ENCODE results near the gene ATP11A. TPM values are rescaled to one million over a fixed set of nuclear protein-coding genes. Genes with fewer than 3 reads are reported as not detected.
A peak's percentile ranks its signal among the peaks of the same experiment; 100 is the strongest.

The ATP11A gene
- total and polyA plus RNA-seq, 7 donors: 3.9 to 48.6 (median 26.4) TPM

DNA sequence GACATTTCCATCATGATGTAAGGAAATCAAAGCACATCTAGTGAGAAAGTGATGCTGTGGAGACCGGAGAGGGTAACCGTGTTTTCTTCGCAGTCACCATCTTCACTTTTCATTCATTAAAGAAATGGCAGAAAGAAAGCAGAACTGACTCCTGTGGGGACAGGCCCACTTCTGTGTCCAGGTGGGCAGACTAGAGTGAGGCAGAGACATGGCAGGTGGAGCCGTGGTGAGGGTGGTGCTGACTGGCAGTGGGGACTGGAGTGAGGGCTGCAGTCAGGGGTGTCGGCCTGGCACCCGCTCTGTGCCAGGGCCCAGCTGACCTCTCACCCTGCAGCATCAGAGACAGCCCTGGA lies 207.7 kb downstream of the ATP11A start:
- no peak overlapping the region for H3K27ac ChIP-seq
- H3K4me3 ChIP-seq: no peak overlapping the region
- ATAC-seq: no peak
- no peak for DNase-seq
- WGBS, 3 donors: 78 to 93% (median 86%) methylated on average over 4 to 6 of the region's 6 CpGs
- H3K4me1 ChIP-seq: peaks cover 7% of the 10 kb centered on the region
- no peaks in the 10 kb centered on the region for H3K9me3 ChIP-seq
- H3K27me3 ChIP-seq (ENCODE audit: insufficient read depth in 3 of 3, low read length in 2 of 3): peaks cover 0 to 68% (median 12%) of the 10 kb centered on the region in 3 donors
- H3K36me3 ChIP-seq (ENCODE audit: insufficient read depth in 1 of 2, low read depth in 1 of 2): no peaks in the 10 kb centered on the region
- TF ChIP-seq, protein P1, sequence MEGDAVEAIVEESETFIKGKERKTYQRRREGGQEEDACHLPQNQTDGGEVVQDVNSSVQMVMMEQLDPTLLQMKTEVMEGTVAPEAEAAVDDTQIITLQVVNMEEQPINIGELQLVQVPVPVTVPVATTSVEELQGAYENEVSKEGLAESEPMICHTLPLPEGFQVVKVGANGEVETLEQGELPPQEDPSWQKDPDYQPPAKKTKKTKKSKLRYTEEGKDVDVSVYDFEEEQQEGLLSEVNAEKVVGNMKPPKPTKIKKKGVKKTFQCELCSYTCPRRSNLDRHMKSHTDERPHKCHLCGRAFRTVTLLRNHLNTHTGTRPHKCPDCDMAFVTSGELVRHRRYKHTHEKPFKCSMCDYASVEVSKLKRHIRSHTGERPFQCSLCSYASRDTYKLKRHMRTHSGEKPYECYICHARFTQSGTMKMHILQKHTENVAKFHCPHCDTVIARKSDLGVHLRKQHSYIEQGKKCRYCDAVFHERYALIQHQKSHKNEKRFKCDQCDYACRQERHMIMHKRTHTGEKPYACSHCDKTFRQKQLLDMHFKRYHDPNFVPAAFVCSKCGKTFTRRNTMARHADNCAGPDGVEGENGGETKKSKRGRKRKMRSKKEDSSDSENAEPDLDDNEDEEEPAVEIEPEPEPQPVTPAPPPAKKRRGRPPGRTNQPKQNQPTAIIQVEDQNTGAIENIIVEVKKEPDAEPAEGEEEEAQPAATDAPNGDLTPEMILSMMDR (IDR thresholded peaks at IDR 0.05): no peak
- intact Hi-C loops (cut with DNase I): no loop called here

DNA sequence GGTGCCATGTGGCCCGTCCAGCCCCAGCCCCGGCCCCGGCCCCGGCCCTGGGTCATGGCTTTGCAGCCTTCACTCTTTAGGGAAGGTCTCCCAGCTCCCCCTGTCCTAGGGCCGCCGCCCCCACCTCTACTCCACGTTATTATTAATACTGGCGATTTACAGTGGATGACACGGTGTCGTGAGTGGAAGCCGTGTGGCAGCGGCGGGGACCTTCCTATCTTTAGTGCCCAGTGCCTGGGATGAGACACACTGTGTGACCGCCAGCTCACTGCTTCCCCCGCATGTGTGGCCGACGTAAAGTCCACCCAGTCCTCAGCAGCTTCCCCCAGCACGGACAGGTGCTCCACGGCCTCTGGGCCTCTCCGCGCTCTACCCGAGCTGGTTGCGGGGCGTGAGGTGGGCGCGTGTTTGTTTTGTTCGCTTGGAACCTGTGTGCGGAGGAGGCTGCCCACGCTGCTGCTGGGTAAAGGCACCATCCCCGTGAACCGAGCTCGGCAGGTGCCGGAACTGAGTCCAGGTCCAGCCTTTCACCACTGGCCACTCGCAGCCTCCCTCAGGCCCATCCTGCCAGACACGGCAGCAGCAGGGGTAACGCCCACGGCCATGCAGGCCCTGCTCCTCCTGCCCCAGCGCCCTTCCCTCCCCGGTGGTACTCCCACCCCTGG lies 208.2 kb downstream of the ATP11A start:
- intact Hi-C loops (cut with DNase I): no loop called here
- Histone ChIP-seq H3K27me3 (ENCODE audit: insufficient read depth in 3 of 3, low read length in 2 of 3) (peaks cover 0 to 63% (median 8%) of the 10 kb centered on the region in 3 donors), H3K36me3 (ENCODE audit: insufficient read depth in 1 of 2, low read depth in 1 of 2) (no peaks in the 10 kb centered on the region), H3K9me3 (no peaks in the 10 kb centered on the region), H3K4me1 (peaks cover 7% of the 10 kb centered on the region), H3K4me3 (no peak overlapping the region), H3K27ac (no peak overlapping the region)
- ATAC-seq (no peak), DNase-seq (peak in 1 of 2 donors; percentile 39)
- WGBS, 3 donors: 76 to 81% (median 79%) methylated on average over 35 to 39 of the region's 39 CpGs
- TF ChIP-seq, protein P1 (IDR thresholded peaks at IDR 0.05): no peak

DNA sequence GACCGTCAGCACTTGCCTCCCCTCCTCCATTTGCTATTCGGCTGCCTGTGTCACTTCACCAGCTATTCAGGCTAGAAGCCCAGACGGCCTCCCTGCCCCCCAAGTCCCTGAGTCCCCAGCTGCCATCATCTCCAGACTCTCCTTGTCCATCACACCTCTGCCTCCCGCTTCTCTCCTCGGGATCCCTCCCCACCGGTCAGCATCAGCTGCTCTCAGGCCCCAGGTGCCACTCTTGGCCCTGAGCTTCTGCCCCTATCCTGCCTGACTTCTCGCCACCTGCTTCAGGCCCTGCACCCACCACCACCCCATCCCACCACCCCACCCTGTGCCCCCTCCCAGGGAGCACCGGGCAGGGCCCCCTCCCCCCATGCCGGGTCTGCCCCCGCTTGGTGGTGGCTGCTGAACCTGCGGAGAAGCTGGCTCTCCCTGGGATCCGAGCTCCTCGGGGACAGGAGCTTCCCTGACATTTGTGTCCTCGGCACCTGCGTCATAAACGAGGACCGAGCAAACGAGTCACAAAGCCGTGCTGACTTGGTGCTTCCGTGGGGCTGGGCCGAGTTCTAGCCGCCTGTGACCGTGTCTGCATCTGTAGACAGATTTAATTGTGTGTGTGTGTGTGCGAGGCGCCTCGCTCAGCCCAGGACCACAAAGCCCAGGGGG lies 208.9 kb downstream of the ATP11A start:
- DNase-seq: no peak

DNA sequence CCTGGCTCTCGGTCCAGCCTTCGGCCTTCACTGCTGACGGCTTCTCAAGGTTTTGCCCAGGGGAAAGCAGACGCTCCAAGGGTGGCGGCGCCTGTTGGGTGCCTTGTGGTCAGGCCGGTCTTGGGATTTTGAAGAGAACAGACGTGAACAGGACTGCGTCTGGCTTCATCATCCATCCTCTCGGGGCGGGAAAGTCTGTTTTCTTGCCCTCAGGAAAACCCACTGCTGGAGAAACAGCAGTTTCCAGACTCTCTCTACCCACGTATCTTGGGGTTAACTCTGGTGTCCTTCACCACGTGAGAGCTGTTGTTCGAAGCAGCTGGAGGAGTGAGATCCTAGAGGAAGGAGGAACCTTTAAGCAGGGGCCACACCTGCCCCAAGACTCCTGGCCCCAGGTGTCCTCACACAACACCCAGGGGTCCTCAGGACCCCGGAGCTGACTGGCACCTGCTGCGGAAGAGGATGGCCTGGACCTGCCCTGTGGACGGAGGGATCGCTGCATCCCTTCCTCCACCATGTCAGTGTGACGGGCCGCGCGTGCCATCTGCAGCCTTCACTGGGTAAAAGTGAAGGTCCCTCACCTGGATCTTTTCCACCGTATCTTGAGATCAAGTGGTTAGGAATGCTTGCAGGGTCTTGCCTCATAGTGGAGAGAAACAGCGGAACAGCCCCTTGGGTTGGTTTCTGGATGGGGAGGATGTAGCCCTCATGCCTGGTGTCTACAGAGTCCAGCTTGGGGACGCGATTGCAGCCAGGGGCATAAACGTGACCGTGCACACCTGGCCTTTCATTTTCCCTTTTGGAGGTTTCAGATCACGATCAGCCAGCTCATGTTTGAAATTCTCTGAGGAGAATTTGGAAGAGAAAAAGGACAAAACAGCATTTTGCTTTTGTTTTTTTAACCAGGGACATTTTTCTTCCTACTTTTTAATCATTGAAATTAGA lies 209.7 kb downstream of the ATP11A start:
- WGBS, 3 donors: 79 to 81% (median 80%) methylated on average over 29 of the region's 29 CpGs
- intact Hi-C loops (cut with DNase I): no loop called here
- Histone ChIP-seq H3K27me3 (ENCODE audit: insufficient read depth in 3 of 3, low read length in 2 of 3) (peaks cover 0 to 48% (median 10%) of the 10 kb centered on the region in 3 donors), H3K4me1 (peaks cover 6% of the 10 kb centered on the region), H3K36me3 (ENCODE audit: insufficient read depth in 1 of 2, low read depth in 1 of 2) (no peaks in the 10 kb centered on the region), H3K4me3 (no peak overlapping the region), H3K27ac (no peak overlapping the region), H3K9me3 (no peaks in the 10 kb centered on the region)
- TF ChIP-seq, protein P1 (IDR thresholded peaks at IDR 0.05): no peak
- ATAC-seq: no peak
- DNase-seq: peak in 1 of 2 donors; percentile 39

More for the DNA sequence above, 208.9 kb downstream of the ATP11A start:
- no peaks in the 10 kb centered on the region for H3K36me3 ChIP-seq (ENCODE audit: insufficient read depth in 1 of 2, low read depth in 1 of 2)
- TF ChIP-seq, protein P1 (IDR thresholded peaks at IDR 0.05): no peak
- H3K27me3 ChIP-seq (ENCODE audit: insufficient read depth in 3 of 3, low read length in 2 of 3): peaks cover 0 to 56% (median 10%) of the 10 kb centered on the region in 3 donors
- no peak for ATAC-seq
- H3K4me1 ChIP-seq: peaks cover 7% of the 10 kb centered on the region
- intact Hi-C loops (cut with DNase I): no loop called here
- H3K9me3 ChIP-seq: no peaks in the 10 kb centered on the region
- H3K4me3 ChIP-seq: no peak overlapping the region
- 68 to 73% (median 69%) methylated on average over 26 of the region's 26 CpGs for WGBS, 3 donors
- no peak overlapping the region for H3K27ac ChIP-seq

Data from psoas muscle (tissue), 8 donors.